Brain microvascular endothelial cell (primary cell): ENCODE results near the gene RXRA.
A peak's percentile ranks its signal among the peaks of the same experiment; 100 is the strongest.

ENCODE experiments used
- DNase-seq: peaks from one replicate; pipeline ENCODE4 v3.0.0-alpha.2; 2020
- H3K27ac ChIP-seq: fragments of 250-450 bp; sonication (Bioruptor Pico); 2 replicates; pipeline ENCODE4 v1.5.1; 2020; ENCODE audit warnings: mild to moderate bottlenecking, moderate library complexity
- H3K27me3 ChIP-seq: fragments of 250-450 bp; sonication (Bioruptor Pico); replicated peaks from 2 replicates; pipeline ENCODE4 v1.5.1; 2020; ENCODE audit warnings: mild to moderate bottlenecking
- H3K36me3 ChIP-seq: fragments of 250-450 bp; sonication (Bioruptor Pico); replicated peaks from 2 replicates; pipeline ENCODE4 v1.5.1; 2020; ENCODE audit warnings: mild to moderate bottlenecking
- H3K4me3 ChIP-seq: 2 replicates; pipeline ENCODE4 v1.5.1; 2011; ENCODE audit warnings: low read depth, mild to moderate bottlenecking, control low read depth, low read length, moderate library complexity
- in situ Hi-C: cut with HindIII; loops from 2 replicates; pipeline ENCODE4 v1.10.0; 2017; ENCODE audit warnings: low sequenced_read_pairs, low pct_ligation_motif_present
- TF ChIP-seq, protein P1 (sequence below): IDR thresholded peaks from 2 replicates; pipeline ENCODE4 v1.5.1; 2011; ENCODE audit warnings: low read depth, mild to moderate bottlenecking, moderate library complexity, low read length, control low read depth, inconsistent platforms; ENCODE audit errors: missing control alignments

The RXRA gene

DNA sequence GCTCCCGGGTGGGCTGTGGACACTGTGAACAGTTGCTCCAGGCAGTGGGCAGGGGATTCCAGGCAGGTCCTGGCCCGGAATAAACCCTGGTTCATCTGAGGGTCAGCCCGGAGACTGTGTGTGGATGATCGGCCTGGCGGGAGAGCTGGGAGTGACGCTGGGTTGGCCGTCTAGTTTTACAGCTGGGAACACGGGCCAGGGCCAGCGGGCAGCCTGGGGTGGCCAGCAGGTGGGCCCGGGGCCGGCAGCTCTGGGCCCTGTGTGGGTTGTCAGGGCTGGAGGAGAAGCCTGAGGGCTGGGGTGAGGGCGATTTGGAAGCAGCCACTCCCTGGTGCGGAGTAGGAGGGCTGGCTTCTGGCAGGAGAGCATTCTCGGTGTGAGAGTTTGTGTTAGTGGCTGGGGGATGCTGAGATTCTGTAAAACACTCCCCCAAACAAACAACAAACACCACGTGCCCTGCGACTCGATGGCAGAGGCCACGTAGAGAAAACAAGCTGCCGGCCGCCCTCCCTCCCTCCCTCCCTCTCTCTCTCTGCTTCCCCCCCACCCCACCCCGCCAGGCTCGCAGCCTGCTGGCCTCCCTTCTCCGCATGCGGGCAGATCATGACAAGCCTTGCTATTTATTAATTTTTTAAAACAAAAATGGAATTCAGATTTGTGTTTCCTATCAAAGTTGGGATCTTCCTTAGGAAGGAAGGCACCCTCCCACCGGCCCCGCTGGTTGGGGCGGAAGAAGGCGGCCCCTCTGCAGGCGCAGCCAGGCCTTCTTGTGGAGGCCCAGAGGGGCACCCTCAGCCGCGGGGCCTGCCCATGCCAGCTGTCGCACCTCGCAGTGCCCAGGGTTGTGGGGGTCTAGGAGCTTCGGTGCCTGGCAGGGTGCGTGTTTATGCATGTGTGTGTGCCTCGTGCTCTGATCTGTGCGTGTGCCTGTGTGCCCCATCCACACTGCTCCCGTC lies 49.5 kb downstream of the RXRA start:
- Histone ChIP-seq H3K27me3 (no peaks in the 10 kb centered on the region), H3K36me3 (no peaks in the 10 kb centered on the region), H3K27ac (no peak overlapping the region), H3K4me3 (no peak overlapping the region)
- TF ChIP-seq, protein P1, sequence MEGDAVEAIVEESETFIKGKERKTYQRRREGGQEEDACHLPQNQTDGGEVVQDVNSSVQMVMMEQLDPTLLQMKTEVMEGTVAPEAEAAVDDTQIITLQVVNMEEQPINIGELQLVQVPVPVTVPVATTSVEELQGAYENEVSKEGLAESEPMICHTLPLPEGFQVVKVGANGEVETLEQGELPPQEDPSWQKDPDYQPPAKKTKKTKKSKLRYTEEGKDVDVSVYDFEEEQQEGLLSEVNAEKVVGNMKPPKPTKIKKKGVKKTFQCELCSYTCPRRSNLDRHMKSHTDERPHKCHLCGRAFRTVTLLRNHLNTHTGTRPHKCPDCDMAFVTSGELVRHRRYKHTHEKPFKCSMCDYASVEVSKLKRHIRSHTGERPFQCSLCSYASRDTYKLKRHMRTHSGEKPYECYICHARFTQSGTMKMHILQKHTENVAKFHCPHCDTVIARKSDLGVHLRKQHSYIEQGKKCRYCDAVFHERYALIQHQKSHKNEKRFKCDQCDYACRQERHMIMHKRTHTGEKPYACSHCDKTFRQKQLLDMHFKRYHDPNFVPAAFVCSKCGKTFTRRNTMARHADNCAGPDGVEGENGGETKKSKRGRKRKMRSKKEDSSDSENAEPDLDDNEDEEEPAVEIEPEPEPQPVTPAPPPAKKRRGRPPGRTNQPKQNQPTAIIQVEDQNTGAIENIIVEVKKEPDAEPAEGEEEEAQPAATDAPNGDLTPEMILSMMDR, result peak; percentile 11
- DNase-seq, result peak; percentile 27
- in situ Hi-C loops, result no loop called here

DNA sequence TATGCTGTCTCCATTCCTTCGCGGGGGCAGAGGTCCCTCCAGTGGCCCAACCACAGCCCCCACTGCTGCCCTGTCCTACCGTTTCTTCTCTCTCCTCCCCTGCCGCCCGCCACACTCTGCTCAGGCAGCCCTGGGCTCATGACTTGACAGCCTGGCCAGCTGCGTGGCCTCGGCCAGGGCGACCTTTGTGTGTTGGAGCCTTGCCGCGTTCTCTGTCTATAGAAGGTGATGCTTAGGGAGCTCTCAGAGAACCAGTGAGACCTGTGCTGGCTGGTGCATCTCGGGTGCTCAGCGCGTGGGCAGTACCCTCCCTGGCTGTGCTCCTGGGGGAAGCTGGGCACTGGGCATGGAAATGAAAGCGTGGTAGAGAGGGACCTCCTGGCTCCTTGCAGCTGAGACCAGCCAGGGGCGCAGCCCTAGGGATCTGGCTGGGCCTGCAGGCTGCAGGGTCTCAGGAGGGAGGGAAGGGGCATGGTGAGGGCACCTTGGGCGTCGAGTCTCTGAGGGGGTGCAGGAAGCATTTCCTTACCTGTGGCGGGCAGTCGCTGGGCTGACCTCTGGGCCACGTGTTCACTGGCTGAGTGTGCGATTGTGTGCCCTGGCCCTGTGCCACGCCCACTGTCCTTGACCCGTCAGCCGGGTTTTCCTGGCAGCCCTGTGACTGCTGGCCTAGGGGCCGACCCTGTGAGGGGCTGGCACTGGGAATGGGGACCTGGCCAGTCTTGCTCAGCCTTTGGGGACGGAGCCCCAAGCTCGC lies 50.3 kb downstream of the RXRA start:
- H3K4me3 ChIP-seq, result no peak overlapping the region
- H3K27me3 ChIP-seq, result no peaks in the 10 kb centered on the region
- TF ChIP-seq, protein P1, result no peak
- H3K27ac ChIP-seq, result no peak overlapping the region
- no peak for DNase-seq
- no peaks in the 10 kb centered on the region for H3K36me3 ChIP-seq
- in situ Hi-C loops, result no loop called here

DNA sequence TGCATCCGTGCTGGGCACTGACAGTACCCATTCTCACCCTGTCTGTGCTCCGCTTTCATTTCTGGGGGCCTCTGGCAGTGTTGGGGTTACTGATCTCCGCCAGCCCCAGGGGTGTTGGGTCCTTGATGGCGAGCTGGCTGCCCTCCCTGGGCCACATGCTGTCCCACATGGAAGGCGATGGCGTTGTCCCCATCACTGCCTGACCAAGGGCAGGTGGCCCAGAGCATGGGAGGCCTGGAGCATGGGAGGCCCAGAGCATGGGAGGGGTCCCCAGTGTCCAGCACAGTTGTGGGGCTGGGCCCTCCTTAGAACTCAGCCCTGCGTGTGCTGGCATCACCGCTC lies 50.9 kb downstream of the RXRA start:
- Histone ChIP-seq H3K27ac (no peak overlapping the region), H3K27me3 (no peaks in the 10 kb centered on the region), H3K36me3 (no peaks in the 10 kb centered on the region), H3K4me3 (no peak overlapping the region)
- in situ Hi-C loops, result no loop called here
- no peak for DNase-seq
- TF ChIP-seq, protein P1, result no peak

DNA sequence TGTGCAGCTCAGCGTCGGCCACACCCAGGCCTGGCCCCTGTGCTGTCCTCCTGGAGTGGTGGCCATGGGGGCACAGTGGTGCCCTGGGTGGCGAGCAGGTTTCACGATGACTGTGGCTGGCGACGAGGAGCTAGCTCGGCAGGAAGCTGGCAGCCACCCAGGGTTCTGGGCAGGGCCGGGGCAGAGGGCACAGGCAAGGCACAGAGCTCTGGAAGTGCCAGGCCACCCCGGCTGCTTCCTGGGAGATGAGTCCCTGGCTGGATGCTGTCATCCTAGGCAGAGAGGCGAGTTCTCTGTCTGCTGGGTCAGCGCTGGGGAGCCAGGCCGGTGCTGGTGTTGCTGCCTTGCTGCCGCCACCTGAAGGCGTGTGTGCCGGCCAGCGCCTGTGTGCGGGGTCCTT lies 51.7 kb downstream of the RXRA start:
- TF ChIP-seq, protein P1, result no peak
- H3K4me3 ChIP-seq, result no peak overlapping the region
- no peak overlapping the region for H3K27ac ChIP-seq
- no peaks in the 10 kb centered on the region for H3K36me3 ChIP-seq
- H3K27me3 ChIP-seq, result no peaks in the 10 kb centered on the region
- in situ Hi-C loops, result no loop called here
- DNase-seq, result no peak

DNA sequence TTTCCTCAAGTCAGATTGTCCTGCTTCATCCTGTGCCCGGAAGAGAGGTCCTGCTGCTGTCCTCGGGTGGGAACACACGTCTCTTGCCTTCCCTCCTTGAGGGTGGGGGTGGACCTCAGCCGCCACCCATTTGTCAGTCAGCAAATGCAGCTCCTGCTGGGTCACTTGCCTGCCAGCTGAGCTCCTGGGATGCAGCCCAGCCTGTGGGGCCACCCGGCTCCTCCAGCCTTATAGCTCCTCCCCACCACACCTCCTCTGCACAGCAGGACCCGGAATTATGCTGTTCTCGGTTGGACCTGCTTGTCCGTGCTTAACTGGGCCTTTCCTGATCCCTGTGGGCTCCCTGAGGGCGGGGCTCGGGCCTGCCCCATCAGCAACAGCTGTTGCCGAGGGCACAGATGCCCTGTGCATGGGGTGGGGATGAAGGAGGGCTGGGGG lies 52.7 kb downstream of the RXRA start:
- Histone ChIP-seq H3K27me3 (no peaks in the 10 kb centered on the region), H3K36me3 (no peaks in the 10 kb centered on the region), H3K4me3 (no peak overlapping the region), H3K27ac (no peak overlapping the region)
- peak; percentile 30 for DNase-seq
- TF ChIP-seq, protein P1, result no peak
- in situ Hi-C loops, result no loop called here
